SH-SY5Y (cell line): ENCODE measurements around the gene BABAM2.

ENCODE experiments used
- GATA2 ChIP-seq: IDR thresholded peaks from 2 replicates; pipeline ENCODE4 v1.6.1; 2011; ENCODE audit warnings: mild to moderate bottlenecking, low read depth, low read length
- GATA3 ChIP-seq: IDR thresholded peaks from 2 replicates; pipeline ENCODE4 v1.6.1; 2011; ENCODE audit warnings: low read depth, mild to moderate bottlenecking, low read length, moderate library complexity

GRCh38 chr2:28232295-28232694 lies 341.8 kb downstream of the BABAM2 start:
- TF ChIP-seq GATA2, result no peak
- no peak for TF ChIP-seq GATA3
